HG02970 (cell line): Measurements from ENCODE around the gene ELL2.
A peak's percentile ranks its signal among the peaks of the same experiment; 100 is the strongest.

Experiments
- ATAC-seq: cut with Tn5 transposase; IDR thresholded peaks from one replicate; pipeline ENCODE4 v1.9.1; 2021; ENCODE audit warnings: mild to moderate bottlenecking, moderate library complexity, moderate number of reproducible peaks; ENCODE audit not compliant: unreplicated experiment, low FRiP score

ELL2 gene

DNA sequence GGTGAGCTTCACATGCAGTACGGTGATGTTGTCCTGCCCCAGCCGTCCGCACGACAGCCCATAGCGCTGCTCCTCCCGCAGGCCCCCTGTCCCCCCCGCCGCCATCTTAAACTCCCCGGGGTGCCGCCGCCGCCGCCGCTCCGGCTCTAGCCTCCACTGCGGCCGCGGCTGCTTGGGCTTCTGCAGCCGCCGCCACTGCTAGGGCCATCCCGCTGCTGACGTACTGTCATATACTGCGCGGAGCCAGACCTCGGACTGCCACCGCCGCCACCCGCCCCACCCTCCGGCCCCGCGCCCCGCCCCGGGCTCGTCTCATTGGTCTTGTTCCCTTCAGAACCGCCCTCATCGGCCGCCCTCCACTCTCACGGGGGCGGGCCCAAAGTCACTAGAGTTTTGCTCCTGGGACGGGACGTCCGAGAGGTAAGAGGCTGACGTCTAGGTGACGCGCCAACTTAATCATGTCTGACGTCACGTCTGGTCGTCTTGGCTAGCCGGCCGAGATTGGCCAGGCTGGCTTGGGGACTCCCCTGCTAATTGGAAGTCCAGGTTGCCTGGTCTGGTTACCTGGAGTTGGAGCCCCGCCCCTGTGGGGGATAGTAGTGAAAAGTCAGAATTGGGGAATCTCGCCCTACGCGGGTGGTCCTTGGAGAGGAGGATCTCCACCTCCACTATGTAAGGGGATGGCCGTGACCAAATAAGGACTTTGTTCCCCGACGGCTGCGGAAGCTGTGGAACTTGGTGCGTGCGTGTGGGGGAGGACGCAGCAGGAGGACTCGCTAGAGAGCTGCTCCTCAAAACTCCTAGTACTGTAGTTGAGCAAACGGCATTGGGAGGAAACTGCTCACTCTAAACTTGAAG, at the start of gene ELL2:
Gene ELL2, minus strand, starts transcription at position 235 of the 858 bp plus-strand sequence. Its CDS starts 130 bp downstream, at position 105.
- ATAC-seq = peak; percentile 93

DNA sequence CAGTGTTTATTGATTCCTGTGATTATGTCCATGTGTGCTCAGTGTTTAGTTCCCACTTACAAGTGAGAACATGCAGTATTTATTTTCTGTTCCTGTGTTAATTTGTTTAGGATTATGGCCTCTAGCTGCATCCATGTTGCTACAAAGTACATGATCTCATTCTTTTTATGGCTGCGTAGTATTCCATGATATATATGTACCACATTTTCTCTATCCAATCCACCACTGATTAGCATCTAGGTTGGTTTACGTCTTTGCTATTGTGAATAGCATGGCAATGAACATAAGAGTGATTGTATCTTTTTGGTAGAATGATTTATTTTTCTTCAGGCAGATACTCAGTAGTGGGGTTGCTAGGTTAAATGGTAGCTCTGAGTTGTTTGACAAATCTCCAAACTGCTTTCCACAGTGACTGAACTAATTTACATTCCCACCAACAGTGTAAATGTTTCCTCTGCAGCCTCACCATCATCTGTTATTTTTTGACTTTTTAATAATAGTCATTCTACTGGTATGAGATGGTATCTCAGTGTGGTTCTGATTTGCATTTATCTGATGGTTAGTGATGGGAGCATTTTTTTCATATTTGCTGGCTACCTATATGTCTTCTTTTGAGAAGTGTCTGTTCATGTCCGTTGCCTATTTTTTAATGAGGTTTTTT, 47.5 kb upstream of the ELL2 start:
- ATAC-seq = no peak

DNA sequence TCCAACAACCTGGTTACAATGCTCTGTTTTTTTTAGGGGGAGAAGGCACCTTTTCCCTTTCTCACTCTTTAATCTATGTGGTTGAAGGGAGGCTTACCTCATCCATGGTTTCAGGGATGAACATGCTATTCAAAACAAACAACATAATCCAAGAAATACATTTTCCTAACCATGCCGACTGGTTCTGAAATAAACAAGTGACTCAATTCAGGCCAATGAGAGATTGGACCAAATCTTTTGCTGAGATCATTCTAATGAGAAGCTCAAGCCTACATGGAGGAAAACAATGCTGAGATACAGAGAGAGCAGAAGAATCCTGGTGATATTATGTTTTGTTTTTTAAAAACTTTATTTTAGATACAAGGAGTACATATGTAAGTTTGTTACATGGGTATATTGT, 46.8 kb upstream of the ELL2 start:
- no peak for ATAC-seq

GRCh38 chr5:96007051-96007450, 45.4 kb upstream of the ELL2 start:
- ATAC-seq = no peak

- no peak for ATAC-seq
Measured at GRCh38 chr5:96006291-96006690, 44.6 kb upstream of the ELL2 start.

DNA sequence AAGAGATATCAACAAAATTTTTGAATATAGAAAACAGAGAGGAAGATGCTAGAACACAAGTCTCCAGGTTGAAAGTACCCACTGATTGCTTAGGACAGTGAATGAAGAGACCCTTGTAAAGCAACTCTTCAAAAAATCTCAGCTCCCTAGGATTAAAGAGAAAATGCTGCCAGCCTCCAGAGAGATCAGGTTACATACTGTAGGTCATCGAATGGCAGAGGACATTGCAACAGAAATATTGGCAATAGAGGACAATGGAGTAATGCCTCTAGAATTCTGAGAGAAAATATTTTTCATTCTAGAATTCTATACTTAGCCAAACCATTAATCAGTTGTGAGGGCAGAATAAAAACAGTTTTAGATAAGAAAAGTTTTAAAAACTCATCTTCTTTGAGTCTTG, 43.1 kb upstream of the ELL2 start:
- ATAC-seq = no peak

GRCh38 chr5:96004087-96004486, 42.4 kb upstream of the ELL2 start:
- ATAC-seq = no peak

DNA sequence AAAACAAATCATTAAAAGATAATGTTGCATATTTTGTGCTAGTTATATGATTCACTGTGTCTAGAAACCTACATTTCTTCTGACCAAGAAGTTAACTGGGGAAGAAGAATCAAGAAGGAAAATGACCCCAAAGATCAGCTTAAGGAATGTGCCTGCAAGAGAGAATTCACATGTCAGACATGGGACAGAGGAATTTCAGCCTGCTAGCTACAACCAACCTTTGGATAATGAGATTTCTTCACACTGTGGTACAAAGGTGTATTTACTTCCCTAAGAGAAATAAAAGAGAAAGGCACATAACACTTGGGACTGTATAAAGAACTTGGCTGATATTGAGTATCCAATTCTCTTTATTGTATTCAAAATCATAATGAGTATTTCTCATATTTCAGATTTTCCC, 39.6 kb upstream of the ELL2 start:
- no peak for ATAC-seq

GRCh38 chr5:96000308-96000707, 38.7 kb upstream of the ELL2 start:
- no peak for ATAC-seq

DNA sequence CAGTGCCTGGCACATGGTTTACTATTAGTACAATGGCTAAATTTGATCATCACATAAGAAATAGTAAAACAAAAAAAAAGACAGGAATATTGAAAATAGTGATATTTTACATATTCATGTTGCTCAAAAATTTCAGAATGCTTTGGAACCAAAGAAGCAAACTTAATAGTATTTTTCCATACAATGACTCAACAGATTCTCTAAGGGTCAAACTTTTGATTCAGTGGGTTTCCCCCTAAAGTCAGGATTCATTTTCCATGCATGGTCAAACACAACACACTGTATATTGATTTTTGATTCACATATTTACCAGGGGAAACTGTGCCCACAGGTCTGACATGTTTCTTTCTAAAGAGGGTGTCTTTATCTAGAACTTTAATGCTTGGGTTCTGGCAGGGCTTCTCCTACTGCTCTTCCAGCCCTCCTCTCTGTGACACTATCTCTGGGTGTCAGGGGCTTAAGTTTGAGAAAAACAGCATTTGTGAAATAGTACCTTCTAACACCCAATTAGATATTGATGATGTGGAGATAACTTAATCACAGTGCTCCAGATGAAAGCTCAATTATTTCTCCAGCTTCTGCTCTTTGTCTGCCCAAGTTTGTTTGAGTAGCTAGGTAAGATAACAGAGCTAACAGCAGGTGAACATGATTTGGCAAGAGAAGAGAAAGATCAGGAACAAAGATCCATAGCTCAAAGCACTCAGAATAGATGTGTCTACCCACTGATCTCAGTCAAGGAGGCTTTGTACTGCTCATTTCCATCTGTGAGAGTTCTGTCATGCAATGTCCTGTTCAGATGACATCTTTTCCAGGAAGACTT, 35.5 kb upstream of the ELL2 start:
- ATAC-seq = no peak

- ATAC-seq = no peak
Measured at GRCh38 chr5:95995962-95996489, 34.4 kb upstream of the ELL2 start.

DNA sequence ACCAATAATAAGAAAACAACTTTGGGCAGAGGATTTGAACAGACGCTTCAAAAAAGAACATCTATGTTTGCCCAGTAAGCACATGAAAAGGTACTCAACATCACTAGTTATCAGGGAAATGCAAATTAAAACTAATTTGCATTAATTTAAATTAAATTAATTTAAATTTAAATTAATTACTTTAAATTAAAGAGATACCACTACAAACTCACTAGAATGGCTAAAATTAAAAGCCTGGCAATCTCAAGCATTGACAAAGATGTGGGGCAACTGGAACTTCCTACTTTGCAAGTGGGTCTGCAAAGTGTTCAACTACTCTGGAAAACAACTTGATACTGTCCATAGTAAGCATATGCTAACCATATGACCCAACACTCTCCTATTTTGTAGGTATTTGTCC, 32.1 kb upstream of the ELL2 start:
- no peak for ATAC-seq

- no peak for ATAC-seq
Measured at GRCh38 chr5:95993266-95993665, 31.6 kb upstream of the ELL2 start.

GRCh38 chr5:95989283-95990048, 27.8 kb upstream of the ELL2 start:
- ATAC-seq = no peak

DNA sequence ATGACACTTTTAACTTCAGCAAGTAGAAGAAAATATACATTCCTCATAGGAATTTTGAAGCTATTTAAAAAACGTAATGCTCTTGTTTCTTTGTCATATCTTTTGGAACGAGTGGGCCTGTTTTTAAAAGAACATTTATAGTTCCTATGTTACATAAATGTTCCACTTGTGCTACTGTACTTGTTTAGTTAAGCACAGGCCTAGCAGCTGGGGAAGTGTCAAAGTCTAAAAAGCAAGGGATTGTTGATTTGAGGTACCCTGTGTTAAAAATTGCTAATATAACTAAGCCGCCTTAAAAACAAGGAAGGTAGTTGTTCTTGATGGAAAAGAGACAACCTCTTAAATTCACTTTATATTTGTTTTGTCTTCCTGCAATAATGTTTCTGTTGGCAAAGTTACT, 27.2 kb upstream of the ELL2 start:
- no peak for ATAC-seq

DNA sequence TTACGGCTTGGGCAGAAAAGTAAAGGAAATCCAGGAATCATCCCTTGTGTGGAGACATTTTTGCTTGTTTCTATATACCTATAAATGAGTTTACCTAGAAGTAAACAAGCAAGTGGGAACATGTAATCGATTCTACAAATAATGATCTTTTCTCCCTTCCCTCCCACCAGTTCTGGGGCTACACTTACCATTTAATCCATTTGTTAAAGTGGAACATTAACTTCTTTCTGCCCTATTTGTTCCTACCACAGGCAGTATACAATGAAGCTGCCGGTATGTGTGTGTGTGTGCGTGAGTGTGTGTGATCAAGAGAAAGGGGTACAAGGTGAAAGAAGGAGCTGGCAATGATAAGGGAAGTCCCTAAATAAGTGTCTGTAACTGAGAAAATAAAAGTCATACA, 26.4 kb upstream of the ELL2 start:
- no peak for ATAC-seq

DNA sequence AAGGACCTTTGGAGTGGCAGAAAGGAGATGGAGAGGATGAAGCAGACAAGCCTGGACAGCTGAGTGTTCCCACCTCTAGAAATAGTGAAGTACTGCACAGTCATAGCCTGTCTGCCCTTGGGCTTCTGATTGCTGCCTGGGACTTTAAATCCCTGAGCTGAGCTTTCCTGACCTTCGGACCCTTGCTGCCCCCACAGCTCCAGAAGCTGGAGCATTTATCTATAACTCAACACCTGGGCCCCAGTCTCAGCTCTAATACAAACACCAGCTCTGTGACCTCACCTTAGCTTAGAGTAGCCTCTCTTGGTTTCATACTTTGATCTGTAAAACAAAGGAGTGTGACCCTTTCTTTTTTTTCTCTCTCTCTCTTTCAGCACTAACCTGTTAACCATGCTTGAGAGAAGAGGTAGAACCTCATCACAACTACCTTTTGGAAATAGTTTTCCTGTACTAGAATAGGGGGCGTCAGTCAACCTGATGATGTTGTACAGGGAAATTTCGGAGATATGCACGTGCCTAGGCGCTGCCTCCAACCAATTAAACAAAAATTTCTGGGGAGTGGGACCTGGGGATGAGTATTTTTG, 25.4 kb upstream of the ELL2 start:
- ATAC-seq = no peak

DNA sequence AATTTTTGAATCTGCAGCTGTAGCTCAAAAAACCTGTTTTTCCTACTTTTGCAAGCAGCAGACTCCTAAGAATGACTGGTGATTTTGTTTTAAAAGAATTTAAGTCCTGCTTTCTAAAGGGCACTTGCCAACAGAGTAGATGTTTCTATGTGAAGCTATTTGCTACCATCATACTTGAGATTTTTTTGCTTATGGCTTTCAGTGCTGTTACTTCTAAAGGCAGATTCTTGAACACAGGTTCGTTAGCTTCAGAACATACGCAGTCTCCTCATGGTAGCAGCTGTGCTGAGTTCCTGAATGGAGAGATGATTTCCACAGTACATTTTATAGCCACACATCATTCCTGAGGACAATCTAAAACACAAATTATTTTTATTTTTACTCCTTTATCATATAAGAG, 24.4 kb upstream of the ELL2 start:
- no peak for ATAC-seq

DNA sequence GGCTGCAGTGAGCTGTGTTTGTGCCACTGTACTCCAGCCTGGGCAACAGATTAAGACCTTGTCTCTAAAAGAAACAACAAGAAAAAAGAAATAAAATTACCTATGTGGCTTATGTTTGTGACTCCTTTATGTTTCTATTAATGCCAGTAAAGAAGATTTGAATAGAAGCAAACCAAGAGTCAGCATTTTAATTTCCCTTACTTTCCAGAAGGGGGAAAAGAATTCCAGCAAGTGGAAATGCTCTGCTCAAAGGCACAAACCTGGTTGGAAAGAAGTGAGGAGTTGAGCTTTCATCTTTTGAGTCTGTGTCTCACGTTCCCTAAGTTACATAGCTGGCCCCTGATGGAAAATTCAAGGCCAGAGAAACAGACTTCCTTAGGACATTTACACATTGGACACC, 23.6 kb upstream of the ELL2 start:
- no peak for ATAC-seq
